Loucy (cell line): ENCODE data around the gene CDHR5.
"Not testable (repeated sequence)": the region's sequence is repeated elsewhere in the genome, so short reads cannot be mapped to it uniquely, and the experiment has no call there.

ENCODE experiments used
- H2AFZ ChIP-seq: fragments of 200-600 bp; sonication (generic); 2 replicates; pipeline ENCODE4 v1.6.0; 2016; ENCODE audit warnings: antibody characterized with exemption, mild to moderate bottlenecking, low read length, moderate library complexity
- H3F3A ChIP-seq: fragments of 200-600 bp; 2 replicates; pipeline ENCODE4 v1.6.0; 2016; ENCODE audit warnings: antibody characterized with exemption, low read depth, mild to moderate bottlenecking
- H3K27me3 ChIP-seq: fragments of 200-600 bp; sonication (generic); 2 replicates; pipeline ENCODE4 v1.6.1; 2014; ENCODE audit warnings: low read length, mild to moderate bottlenecking; ENCODE audit not compliant: insufficient read depth, poor library complexity, severe bottlenecking
- H3K36me3 ChIP-seq: fragments of 200-600 bp; sonication (generic); 2 replicates; pipeline ENCODE4 v1.6.1; 2016; ENCODE audit warnings: low read length; ENCODE audit not compliant: insufficient read depth
- H3K4me1 ChIP-seq: fragments of 200-600 bp; sonication (generic); 2 replicates; pipeline ENCODE4 v1.5.1; 2014; ENCODE audit warnings: low read length, mild to moderate bottlenecking; ENCODE audit not compliant: insufficient read depth, poor library complexity, severe bottlenecking
- H3K4me2 ChIP-seq: fragments of 200-600 bp; sonication (generic); 2 replicates; pipeline ENCODE4 v1.6.0; 2014; ENCODE audit warnings: antibody characterized with exemption, low read length, low read depth, mild to moderate bottlenecking; ENCODE audit not compliant: poor library complexity, severe bottlenecking
- H3K4me3 ChIP-seq: fragments of 200-600 bp; sonication (generic); 2 replicates; pipeline ENCODE4 v1.5.1; 2014; ENCODE audit warnings: low read length, mild to moderate bottlenecking, mixed read lengths; ENCODE audit not compliant: poor library complexity, severe bottlenecking
- H3K79me2 ChIP-seq: fragments of 200-600 bp; sonication (generic); 2 replicates; pipeline ENCODE4 v1.6.1; 2014; ENCODE audit warnings: low read length; ENCODE audit not compliant: insufficient read depth
- H3K9ac ChIP-seq: fragments of 200-600 bp; sonication (generic); 2 replicates; pipeline ENCODE4 v1.6.0; 2014; ENCODE audit warnings: mild to moderate bottlenecking, low read depth, low read length, moderate library complexity; ENCODE audit not compliant: poor library complexity, severe bottlenecking
- H3K9me2 ChIP-seq: fragments of 200-600 bp; sonication (generic); replicated peaks from 2 replicates; pipeline ENCODE4 v1.6.1; 2016; ENCODE audit warnings: low read depth, low read length, mixed read lengths
- H3K9me3 ChIP-seq: fragments of 200-600 bp; sonication (generic); 2 replicates; pipeline ENCODE4 v1.6.1; 2014; ENCODE audit warnings: mild to moderate bottlenecking, antibody characterized with exemption, low read length, low read depth; ENCODE audit not compliant: insufficient read depth
- H4K20me1 ChIP-seq: fragments of 200-600 bp; sonication (generic); 2 replicates; pipeline ENCODE4 v1.6.0; 2014; ENCODE audit warnings: antibody characterized with exemption, low read length, mild to moderate bottlenecking; ENCODE audit not compliant: insufficient read depth, poor library complexity, severe bottlenecking
- CTCF ChIP-seq: fragments of 200-600 bp; sonication (generic); conservative IDR thresholded peaks from 2 replicates; pipeline ENCODE4 v1.5.1; 2014; ENCODE audit warnings: mild to moderate bottlenecking, antibody characterized with exemption, low read length
- EZH2phosphoT487 ChIP-seq: fragments of 200-600 bp; IDR thresholded peaks from 2 replicates; pipeline ENCODE4 v1.6.1; 2018; ENCODE audit warnings: antibody characterized with exemption, mild to moderate bottlenecking, moderate library complexity, borderline replicate concordance

The CDHR5 gene

GRCh38 chr11:650482-650881 lies 25.7 kb upstream of the CDHR5 start:
- Histone ChIP-seq H3K4me3 (no peak overlapping the region), H3K36me3 (peaks cover 31% of the 10 kb centered on the region; the same call in 1 of the 2 replicates), H3K79me2 (no peaks in the 10 kb centered on the region), H3K9me2 (no peaks in the 10 kb centered on the region), H3K27me3 (no peaks in the 10 kb centered on the region), H3K9ac (no peak overlapping the region), H3K4me2 (no peak overlapping the region), H3K4me1 (no peaks in the 10 kb centered on the region), H4K20me1 (no peaks in the 10 kb centered on the region), H3K9me3 (no peaks in the 10 kb centered on the region), H2AFZ (no peak overlapping the region), H3F3A (no peaks in the 10 kb centered on the region)
- TF ChIP-seq EZH2phosphoT487 (no peak), CTCF (no peak)

DNA sequence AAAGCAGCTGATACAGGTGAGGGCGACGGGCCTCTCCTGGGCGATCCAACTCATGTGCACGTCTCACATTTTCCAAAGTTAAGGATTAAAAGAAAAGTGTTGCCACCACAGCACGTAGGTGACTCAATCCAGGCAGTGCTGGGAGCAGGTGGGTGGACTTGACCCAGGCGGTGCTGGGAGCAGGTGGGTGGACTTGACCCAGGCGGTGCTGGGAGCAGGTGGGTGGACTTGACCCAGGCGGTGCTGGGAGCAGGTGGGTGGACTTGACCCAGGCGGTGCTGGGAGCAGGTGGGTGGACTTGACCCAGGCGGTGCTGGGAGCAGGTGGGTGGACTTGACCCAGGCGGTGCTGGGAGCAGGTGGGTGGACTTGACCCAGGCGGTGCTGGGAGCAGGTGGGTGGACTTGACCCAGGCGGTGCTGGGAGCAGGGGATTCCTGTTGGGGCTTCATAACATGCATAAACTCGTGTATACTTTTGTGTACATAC lies 23.0 kb upstream of the CDHR5 start:
- not testable (repeated sequence) for H3K27me3 ChIP-seq, H3F3A ChIP-seq, H3K4me3 ChIP-seq, H3K4me1 ChIP-seq, H2AFZ ChIP-seq, H3K4me2 ChIP-seq, H3K9me2 ChIP-seq, H3K9ac ChIP-seq, H3K9me3 ChIP-seq, H3K79me2 ChIP-seq, H4K20me1 ChIP-seq
- peaks cover 29% of the 10 kb centered on the region; the same call in 1 of the 2 replicates for H3K36me3 ChIP-seq

- H3K4me3 ChIP-seq, result no peak overlapping the region
- H3K36me3 ChIP-seq, result peaks cover 19% of the 10 kb centered on the region; the same call in 1 of the 2 replicates
- no peaks in the 10 kb centered on the region for H3K9me3 ChIP-seq
- no peak overlapping the region for H2AFZ ChIP-seq
- no peak overlapping the region for H3K9ac ChIP-seq
- no peaks in the 10 kb centered on the region for H4K20me1 ChIP-seq
- no peaks in the 10 kb centered on the region for H3F3A ChIP-seq
- H3K9me2 ChIP-seq, result no peaks in the 10 kb centered on the region
- H3K4me1 ChIP-seq, result no peaks in the 10 kb centered on the region
- no peak overlapping the region for H3K4me2 ChIP-seq
- H3K27me3 ChIP-seq, result no peaks in the 10 kb centered on the region
- TF ChIP-seq EZH2phosphoT487, result no peak
- no peak for TF ChIP-seq CTCF
- H3K79me2 ChIP-seq, result no peaks in the 10 kb centered on the region
Observed at GRCh38 chr11:646214-646613, 21.5 kb upstream of the CDHR5 start.

DNA sequence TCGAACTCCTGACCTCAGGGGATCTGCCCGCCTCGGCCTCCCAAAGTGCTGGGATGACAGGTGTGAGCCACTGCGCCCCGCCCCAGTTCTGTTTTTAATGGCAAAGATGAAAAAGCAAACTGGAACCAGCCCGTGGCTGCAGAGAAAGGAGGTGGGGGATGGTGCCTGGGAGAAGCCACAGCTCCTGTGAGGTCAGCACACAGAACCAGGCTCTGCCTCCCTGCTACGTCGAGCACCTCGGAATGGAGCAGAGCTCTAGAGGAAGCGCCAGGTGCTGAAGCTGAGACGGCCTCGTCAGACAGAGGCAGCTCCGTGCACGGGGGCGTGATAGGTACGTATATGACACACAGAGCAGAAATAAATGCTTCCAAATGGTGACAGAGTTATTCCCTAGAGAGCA lies 20.8 kb upstream of the CDHR5 start:
- Histone ChIP-seq H3K4me2 (no peak overlapping the region), H2AFZ (no peak overlapping the region), H3K9ac (no peak overlapping the region), H3F3A (no peaks in the 10 kb centered on the region), H4K20me1 (no peaks in the 10 kb centered on the region), H3K4me1 (no peaks in the 10 kb centered on the region), H3K4me3 (no peak overlapping the region), H3K36me3 (peaks cover 12% of the 10 kb centered on the region; the same call in 1 of the 2 replicates), H3K9me3 (no peaks in the 10 kb centered on the region), H3K79me2 (no peaks in the 10 kb centered on the region), H3K9me2 (no peaks in the 10 kb centered on the region), H3K27me3 (no peaks in the 10 kb centered on the region)
- TF ChIP-seq CTCF (no peak), EZH2phosphoT487 (no peak)
